Gastroesophageal sphincter (tissue), 3 donors: ENCODE measurements around the gene EPB41L4A.

ENCODE experiments used
- POLR2AphosphoS5 ChIP-seq: sonication (generic); formaldehyde crosslinking; IDR thresholded peaks from one replicate; pipeline ENCODE4 v1.6.1; 2017; ENCODE audit warnings: antibody characterized with exemption
- TF ChIP-seq, protein P1 (sequence below), 4 experiments: fragments of 200-600 bp in 2 of 4; fragments of 450-650 bp in 2 of 4; sonication (generic) in 1 of 4; IDR thresholded peaks; one replicate each; pipeline ENCODE4 v1.5.1; 2017 to 2019; ENCODE audit warnings: antibody characterized with exemption in 4 of 4, mild to moderate bottlenecking in 2 of 4, moderate library complexity in 2 of 4

- no peak for TF ChIP-seq POLR2AphosphoS5
- TF ChIP-seq, protein P1, sequence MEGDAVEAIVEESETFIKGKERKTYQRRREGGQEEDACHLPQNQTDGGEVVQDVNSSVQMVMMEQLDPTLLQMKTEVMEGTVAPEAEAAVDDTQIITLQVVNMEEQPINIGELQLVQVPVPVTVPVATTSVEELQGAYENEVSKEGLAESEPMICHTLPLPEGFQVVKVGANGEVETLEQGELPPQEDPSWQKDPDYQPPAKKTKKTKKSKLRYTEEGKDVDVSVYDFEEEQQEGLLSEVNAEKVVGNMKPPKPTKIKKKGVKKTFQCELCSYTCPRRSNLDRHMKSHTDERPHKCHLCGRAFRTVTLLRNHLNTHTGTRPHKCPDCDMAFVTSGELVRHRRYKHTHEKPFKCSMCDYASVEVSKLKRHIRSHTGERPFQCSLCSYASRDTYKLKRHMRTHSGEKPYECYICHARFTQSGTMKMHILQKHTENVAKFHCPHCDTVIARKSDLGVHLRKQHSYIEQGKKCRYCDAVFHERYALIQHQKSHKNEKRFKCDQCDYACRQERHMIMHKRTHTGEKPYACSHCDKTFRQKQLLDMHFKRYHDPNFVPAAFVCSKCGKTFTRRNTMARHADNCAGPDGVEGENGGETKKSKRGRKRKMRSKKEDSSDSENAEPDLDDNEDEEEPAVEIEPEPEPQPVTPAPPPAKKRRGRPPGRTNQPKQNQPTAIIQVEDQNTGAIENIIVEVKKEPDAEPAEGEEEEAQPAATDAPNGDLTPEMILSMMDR (IDR thresholded peaks at IDR 0.05) = no peak
Observed at GRCh38 chr5:112195924-112196323, 223.2 kb downstream of the EPB41L4A start.
